ENCODE data around the gene SLC5A1.

DNA sequence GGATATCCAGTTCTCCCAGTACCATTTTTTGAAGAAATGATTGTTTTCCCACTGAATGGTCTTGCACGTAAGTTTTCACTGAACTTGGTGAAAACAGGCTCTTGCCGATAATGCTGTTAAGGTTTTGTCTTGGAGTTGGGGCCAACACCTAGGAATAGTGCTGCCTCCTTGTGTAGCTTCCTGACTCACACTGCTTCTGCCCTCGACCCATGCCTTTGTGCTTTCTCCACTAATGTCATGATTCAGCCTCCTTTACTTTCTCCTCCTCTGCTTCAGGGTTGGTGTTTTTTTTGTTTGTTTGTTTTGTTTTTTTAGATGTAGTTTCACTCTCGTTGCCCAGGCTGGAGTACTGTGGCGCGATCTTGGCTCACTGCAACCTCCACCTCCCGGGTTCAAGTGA is 30.2 kb downstream of the SLC5A1 start:
- no peak for TF ChIP-seq CTCF (conservative IDR thresholded peaks at IDR 0.05)
- no peak for TF ChIP-seq ZFX (IDR thresholded peaks at IDR 0.05)
